ENCODE results near the gene REPIN1. TPM values are rescaled to one million over a fixed set of nuclear protein-coding genes. Genes with fewer than 3 reads are reported as not detected.

REPIN1 gene
- total and polyA plus RNA-seq, 9 of the 15 experiments (the other 6 are each of a cell fraction or from before 2014, with no cell fraction given), result 8.1 to 283 (median 94.3) TPM

- no peak for TF ChIP-seq CTCF (IDR thresholded peaks at IDR 0.05 in 2 of 3, conservative IDR thresholded peaks at IDR 0.05 in 1 of 3; ENCODE audit: insufficient read depth in 2 of 3, low read depth in 1 of 3, low read length in 3 of 3)
- no peak for TF ChIP-seq RAD21 (CRISPR knock-in tag; conservative IDR thresholded peaks at IDR 0.05 in 1 of 2, IDR thresholded peaks at IDR 0.05 in 1 of 2)
- no peak for TF ChIP-seq MCM7 (IDR thresholded peaks at IDR 0.05)
- no peak for TF ChIP-seq EP300 (IDR thresholded peaks at IDR 0.05; ENCODE audit: low read length)
- no peak for TF ChIP-seq MAX (CRISPR knock-in tag; IDR thresholded peaks at IDR 0.05)
- no peak for TF ChIP-seq ZNF609 (CRISPR knock-in tag; IDR thresholded peaks at IDR 0.05; ENCODE audit: borderline replicate concordance)
- TF ChIP-seq SMAD4 (CRISPR knock-in tag; conservative IDR thresholded peaks at IDR 0.05), result no peak
- no peak for TF ChIP-seq CREB5 (CRISPR knock-in tag; IDR thresholded peaks at IDR 0.05)
- no peak for TF ChIP-seq PBX2 (CRISPR knock-in tag; IDR thresholded peaks at IDR 0.05; ENCODE audit: low read depth)
- no peak for TF ChIP-seq PBX2 (tag; conservative IDR thresholded peaks at IDR 0.05; ENCODE audit: low read depth)
- TF ChIP-seq HMG20B (CRISPR knock-in tag; IDR thresholded peaks at IDR 0.05), result no peak
- no peak for TF ChIP-seq ZNF253 (CRISPR knock-in tag; conservative IDR thresholded peaks at IDR 0.05)
- no peak for TF ChIP-seq VEZF1 (CRISPR knock-in tag; IDR thresholded peaks at IDR 0.05)
Measured at GRCh38 chr7:150359622-150360362, 8.8 kb upstream of the REPIN1 start (continued).

Measured in K562 (cell line).